Ovary (tissue), 3 donors: ENCODE results near the gene UBR4.

Experiments
- CTCF ChIP-seq, 3 donors: fragments of 450-650 bp in 2 of 3; fragments of 200-600 bp in 1 of 3; IDR thresholded peaks; one replicate each; pipeline versions ENCODE4 v1.5.1 to v1.8.0; 2016 to 2022; ENCODE audit warnings: antibody characterized with exemption in 3 of 3, mild to moderate bottlenecking in 1 of 3
- EP300 ChIP-seq: sonication (generic); formaldehyde crosslinking; IDR thresholded peaks from one replicate; pipeline ENCODE4 v1.6.1; 2017; ENCODE audit warnings: antibody characterized with exemption
- POLR2A ChIP-seq: fragments of 450-650 bp; IDR thresholded peaks from one replicate; pipeline ENCODE4 v1.6.1; 2017; ENCODE audit warnings: antibody characterized with exemption, mild to moderate bottlenecking, moderate library complexity
- donor health status: DM: no; HTN: no; CAD: no.

- TF ChIP-seq CTCF (IDR thresholded peaks at IDR 0.05) (no peak), POLR2A (no peak), EP300 (no peak)
Observed at GRCh38 chr1:19157653-19158052, 52.4 kb downstream of the UBR4 start.
